Esophagus muscularis mucosa (tissue), 4 donors: ENCODE results near the gene FAAP20. TPM values are rescaled to one million over a fixed set of nuclear protein-coding genes. Genes with fewer than 3 reads are reported as not detected.

Experiments used
- DNase-seq: peaks from one replicate; pipeline ENCODE4 v3.0.0-alpha.2; 2017; ENCODE audit errors: extremely low spot score
- H3K27ac ChIP-seq, 4 donors: fragments of 200-600 bp; sonication (generic); replicated peaks in 1 of 4; 1 replicate in 3 of 4; 2 replicates in 1 of 4; pipeline ENCODE4 v1.5.1; 2016 to 2019; ENCODE audit warnings: mild to moderate bottlenecking in 1 of 4
- H3K27me3 ChIP-seq, 4 donors: fragments of 200-600 bp; sonication (generic); one replicate each; pipeline versions ENCODE4 v1.5.1 to v1.6.0; 2016 to 2019
- H3K36me3 ChIP-seq, 4 donors: fragments of 200-600 bp; sonication (generic); one replicate each; pipeline ENCODE4 v1.5.1; 2016 to 2019
- H3K4me1 ChIP-seq, 4 donors: fragments of 200-600 bp; sonication (generic); one replicate each; pipeline ENCODE4 v1.5.1; 2016 to 2019
- H3K4me3 ChIP-seq, 4 donors: fragments of 200-600 bp; sonication (generic); 1 replicate in 2 of 4; 2 replicates in 2 of 4; pipeline ENCODE4 v1.5.1; 2016 to 2019; ENCODE audit warnings: mild to moderate bottlenecking in 4 of 4, moderate library complexity in 1 of 4
- H3K9me3 ChIP-seq, 4 donors: fragments of 200-600 bp; sonication (generic); 1 replicate in 3 of 4; 2 replicates in 1 of 4; pipeline ENCODE4 v1.5.1; 2016 to 2019
- CTCF ChIP-seq, 3 experiments: fragments of 200-600 bp in 2 of 3; fragments of 450-650 bp in 1 of 3; sonication (generic) in 2 of 3; IDR thresholded peaks; one replicate each; pipeline ENCODE4 v1.5.1; 2017 to 2019; ENCODE audit warnings: antibody characterized with exemption in 3 of 3, mild to moderate bottlenecking in 2 of 3, moderate library complexity in 1 of 3
- EP300 ChIP-seq: sonication (generic); formaldehyde crosslinking; IDR thresholded peaks from one replicate; pipeline ENCODE4 v1.6.1; 2017; ENCODE audit warnings: antibody characterized with exemption
- POLR2A ChIP-seq: fragments of 450-650 bp; IDR thresholded peaks from one replicate; pipeline ENCODE4 v1.6.1; 2017; ENCODE audit warnings: antibody characterized with exemption, moderate library complexity, mild to moderate bottlenecking, low read depth
- POLR2AphosphoS5 ChIP-seq, 2 donors: sonication (generic); formaldehyde crosslinking; IDR thresholded peaks; one replicate each; pipeline ENCODE4 v1.6.1; 2017; ENCODE audit warnings: antibody characterized with exemption in 2 of 2
- WGBS: methylation state at CpG from one replicate; pipeline ENCODE4 v1.1.5; 2018; 5-methylcytosine and 5-hydroxymethylcytosine counted together
- intact Hi-C: fragments of 100-400 bp; cut with DNase I; formaldehyde crosslinking; loops from one replicate; pipeline ENCODE4 v1.15.1; 2023
- total RNA-seq, 4 donors: library from RNA; depleted of rRNA; stranded (reverse); fragments of >200 nt; gene quantifications; one replicate each; pipeline versions ENCODE4 v1.1.0 to v1.2.1, GENCODE V29; 2016

The FAAP20 gene
- total RNA-seq, 4 donors from 2014 or later = 37.9 to 81.7 (median 55.7) TPM

GRCh38 chr1:2168090-2168489 is 26.5 kb downstream of the FAAP20 start:
- Histone ChIP-seq H3K27ac (no peak overlapping the region), H3K36me3 (no peaks in the 10 kb centered on the region), H3K4me3 (no peak overlapping the region), H3K4me1 (no peaks in the 10 kb centered on the region), H3K9me3 (no peaks in the 10 kb centered on the region), H3K27me3 (peaks cover 0 to 19% (median 0%) of the 10 kb centered on the region in 4 donors)
- TF ChIP-seq EP300 = no peak
- no peak for TF ChIP-seq POLR2AphosphoS5 (IDR thresholded peaks at IDR 0.05)
- TF ChIP-seq POLR2A = no peak
- no peak for TF ChIP-seq CTCF (IDR thresholded peaks at IDR 0.05)
- 91% methylated on average over 13 of the region's 13 CpGs for WGBS
- intact Hi-C loops = no loop called here
- no peak for DNase-seq

- Histone ChIP-seq H3K27ac (no peak overlapping the region), H3K27me3 (peaks cover 0 to 19% (median 0%) of the 10 kb centered on the region in 4 donors), H3K9me3 (no peaks in the 10 kb centered on the region), H3K36me3 (no peaks in the 10 kb centered on the region), H3K4me1 (no peaks in the 10 kb centered on the region), H3K4me3 (no peak overlapping the region)
- no peak for DNase-seq
- 97% methylated on average over 6 of the region's 10 CpGs for WGBS
- intact Hi-C loops = no loop called here
- no peak for TF ChIP-seq POLR2AphosphoS5 (IDR thresholded peaks at IDR 0.05)
- no peak for TF ChIP-seq CTCF (IDR thresholded peaks at IDR 0.05)
- no peak for TF ChIP-seq POLR2A
- TF ChIP-seq EP300 = no peak
These were observed 27.9 kb downstream of the FAAP20 start for GRCh38 chr1:2166695-2167094.

GRCh38 chr1:2166254-2166653 is 28.3 kb downstream of the FAAP20 start:
- no peaks in the 10 kb centered on the region for H3K36me3 ChIP-seq
- intact Hi-C loops = no loop called here
- TF ChIP-seq POLR2A = no peak
- TF ChIP-seq CTCF (IDR thresholded peaks at IDR 0.05) = no peak
- TF ChIP-seq POLR2AphosphoS5 (IDR thresholded peaks at IDR 0.05) = no peak
- TF ChIP-seq EP300 = no peak
- 100% methylated on average over 4 of the region's 14 CpGs for WGBS
- no peak for DNase-seq
- no peak overlapping the region for H3K27ac ChIP-seq
- H3K4me1 ChIP-seq = no peaks in the 10 kb centered on the region
- no peak overlapping the region for H3K4me3 ChIP-seq
- H3K9me3 ChIP-seq = no peaks in the 10 kb centered on the region
- peaks cover 0 to 19% (median 0%) of the 10 kb centered on the region in 4 donors for H3K27me3 ChIP-seq

GRCh38 chr1:2165646-2166045 is 28.9 kb downstream of the FAAP20 start:
- intact Hi-C loops = no loop called here
- Histone ChIP-seq H3K27me3 (peaks cover 0 to 19% (median 0%) of the 10 kb centered on the region in 4 donors), H3K4me3 (no peak overlapping the region), H3K9me3 (no peaks in the 10 kb centered on the region), H3K36me3 (no peaks in the 10 kb centered on the region), H3K27ac (no peak overlapping the region), H3K4me1 (no peaks in the 10 kb centered on the region)
- TF ChIP-seq POLR2A (no peak), EP300 (no peak), POLR2AphosphoS5 (IDR thresholded peaks at IDR 0.05) (no peak), CTCF (IDR thresholded peaks at IDR 0.05) (no peak)
- 82% methylated on average over 19 of the region's 19 CpGs for WGBS
- DNase-seq = no peak

GRCh38 chr1:2163205-2163604 is 31.4 kb downstream of the FAAP20 start:
- Histone ChIP-seq H3K27me3 (peaks cover 0 to 9% (median 0%) of the 10 kb centered on the region in 4 donors), H3K9me3 (no peaks in the 10 kb centered on the region), H3K36me3 (no peaks in the 10 kb centered on the region), H3K27ac (no peak overlapping the region), H3K4me1 (no peaks in the 10 kb centered on the region), H3K4me3 (no peak overlapping the region)
- WGBS = 75% methylated on average over 6 of the region's 7 CpGs
- no peak for DNase-seq
- TF ChIP-seq POLR2AphosphoS5 (IDR thresholded peaks at IDR 0.05) (no peak), POLR2A (no peak), CTCF (IDR thresholded peaks at IDR 0.05) (no peak), EP300 (no peak)
- intact Hi-C loops = loop anchor here (5.0 kb wide), 1 partner anchor 56 kb away; no protein-coding TSS in a partner anchor
